GM19023 (cell line): Measurements from ENCODE around the gene TTI1.

Source experiments
- ATAC-seq: cut with Tn5 transposase; IDR thresholded peaks from one replicate; pipeline ENCODE4 v1.9.1; 2021; ENCODE audit warnings: mild to moderate bottlenecking, moderate library complexity; ENCODE audit not compliant: unreplicated experiment

Gene TTI1

DNA sequence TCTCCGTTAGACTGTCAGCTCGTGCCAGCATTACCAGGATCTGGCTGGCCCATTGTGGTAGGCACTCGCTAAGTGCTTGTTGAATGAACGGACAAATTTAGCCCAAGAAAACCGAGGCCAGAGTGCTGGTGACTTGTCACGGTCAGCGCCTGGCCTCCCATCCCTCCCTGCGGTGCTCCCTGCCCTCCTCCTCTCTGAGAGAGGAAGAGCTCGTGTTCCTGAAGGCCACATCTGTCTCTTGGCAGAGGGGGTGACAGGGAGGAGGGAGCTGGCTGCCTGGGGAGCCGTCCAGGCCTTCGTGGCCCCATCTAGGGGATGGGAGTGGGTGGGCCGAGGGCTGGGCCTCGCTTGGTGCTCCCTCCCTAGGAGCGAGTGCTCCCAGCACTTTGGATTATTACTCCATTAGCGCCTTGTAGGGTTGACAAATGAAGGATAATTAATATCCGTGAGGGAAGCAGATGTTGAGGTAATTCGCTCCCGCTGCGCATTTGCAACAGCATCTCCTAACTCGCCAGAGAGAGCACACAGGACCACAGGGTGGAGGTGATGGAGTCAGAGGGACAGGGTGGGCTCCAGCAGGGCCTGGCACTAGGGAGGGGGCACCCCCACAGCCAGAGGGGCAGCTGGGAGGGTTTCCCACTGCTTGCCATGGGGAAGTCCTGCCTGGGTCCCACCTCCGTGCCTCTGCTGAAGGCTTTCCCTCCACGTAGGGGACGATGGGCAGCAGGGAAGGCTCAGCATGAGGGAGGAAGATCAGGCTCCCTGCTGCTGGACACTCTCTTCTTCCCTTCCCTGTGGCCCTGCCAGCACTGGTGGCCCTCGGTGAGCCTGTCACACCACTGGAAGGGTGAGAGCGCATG, 93.3 kb downstream of the TTI1 start:
- no peak for ATAC-seq

DNA sequence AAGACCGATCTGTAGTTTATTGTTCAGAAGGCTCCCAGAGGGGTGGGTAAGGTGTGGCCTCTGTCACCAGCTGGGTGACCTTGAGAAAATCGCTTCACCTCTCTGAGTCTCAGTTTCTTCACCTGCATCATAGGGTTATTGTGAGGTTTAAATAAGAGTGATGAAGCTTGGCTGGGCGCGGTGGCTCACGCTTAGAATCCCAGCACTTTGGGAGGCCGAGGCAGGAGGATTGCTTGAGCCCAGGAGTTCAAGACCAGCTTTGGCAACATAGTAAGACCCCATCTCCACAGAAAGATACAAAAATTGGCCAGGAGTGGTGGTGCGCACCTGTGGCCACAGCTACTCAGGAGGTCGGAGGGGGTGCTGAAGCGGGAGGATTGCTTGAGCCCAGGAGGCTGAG, 94.3 kb downstream of the TTI1 start:
- ATAC-seq = no peak

DNA sequence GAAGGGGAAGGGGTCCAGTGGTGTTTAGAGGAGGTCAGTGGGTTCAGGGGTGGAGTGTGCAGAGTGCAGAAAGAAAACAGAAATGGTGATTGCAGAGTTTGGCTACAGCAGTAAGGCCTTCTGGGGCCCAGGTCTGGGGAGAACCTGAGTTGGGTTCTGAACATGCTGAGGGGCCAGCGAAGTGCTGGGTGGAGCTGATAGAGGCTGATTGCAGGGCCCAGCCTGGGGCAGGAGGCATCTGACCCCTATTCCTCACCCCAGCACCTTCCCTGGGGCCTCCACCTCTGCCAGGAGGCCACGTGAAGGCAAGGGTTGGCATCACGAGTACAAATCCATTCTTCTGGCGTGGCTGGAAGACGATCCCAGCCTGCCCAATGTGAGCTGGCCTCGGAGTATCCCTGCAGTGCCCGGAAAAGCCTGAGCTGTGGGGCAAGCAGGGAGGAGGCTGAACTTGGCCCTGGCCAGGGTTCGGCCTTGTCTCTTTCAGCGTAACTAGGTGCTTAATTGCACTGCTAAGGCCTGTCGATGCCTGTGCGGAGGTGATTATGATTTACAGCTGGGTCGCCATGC, 95.0 kb downstream of the TTI1 start:
- ATAC-seq = no peak

DNA sequence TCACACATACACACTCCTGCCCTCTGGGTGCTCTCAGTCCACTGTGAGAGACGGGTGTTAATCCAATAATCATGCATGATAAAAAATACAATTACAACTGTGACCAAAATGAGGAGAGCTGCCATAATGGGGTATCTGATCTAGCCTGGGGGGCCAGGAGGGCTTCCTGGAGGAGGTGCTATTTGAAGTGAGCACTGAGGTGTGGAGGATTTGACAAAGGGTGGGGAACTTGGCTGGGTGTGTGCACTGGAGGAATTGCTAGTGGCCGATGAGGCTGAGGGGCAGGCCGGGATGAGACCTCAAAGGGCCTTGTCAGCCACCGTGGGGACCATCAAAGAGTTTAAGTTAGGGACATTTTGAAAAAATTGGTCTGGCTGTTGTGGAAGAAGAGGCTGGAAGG, 95.6 kb downstream of the TTI1 start:
- ATAC-seq = no peak

DNA sequence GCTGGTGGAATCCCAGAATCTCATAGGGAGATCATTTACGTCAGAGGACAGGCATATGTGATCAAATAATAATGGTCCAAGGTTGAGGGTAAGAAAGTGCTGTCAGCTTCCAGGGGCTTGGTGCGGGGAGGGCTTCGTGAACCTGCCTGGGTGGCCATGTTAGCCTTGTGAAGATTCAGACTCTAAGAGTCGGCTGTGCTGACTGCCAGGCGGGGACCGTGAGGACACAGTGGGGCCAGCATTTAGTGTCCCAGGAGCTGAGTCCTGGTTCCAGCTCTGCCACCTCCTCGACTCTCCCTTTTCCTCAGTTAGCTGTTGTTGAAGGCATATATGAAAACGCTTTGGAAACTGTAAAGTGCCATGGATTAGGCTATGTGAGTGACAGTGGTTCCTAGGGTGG, 96.8 kb downstream of the TTI1 start:
- ATAC-seq = no peak

DNA sequence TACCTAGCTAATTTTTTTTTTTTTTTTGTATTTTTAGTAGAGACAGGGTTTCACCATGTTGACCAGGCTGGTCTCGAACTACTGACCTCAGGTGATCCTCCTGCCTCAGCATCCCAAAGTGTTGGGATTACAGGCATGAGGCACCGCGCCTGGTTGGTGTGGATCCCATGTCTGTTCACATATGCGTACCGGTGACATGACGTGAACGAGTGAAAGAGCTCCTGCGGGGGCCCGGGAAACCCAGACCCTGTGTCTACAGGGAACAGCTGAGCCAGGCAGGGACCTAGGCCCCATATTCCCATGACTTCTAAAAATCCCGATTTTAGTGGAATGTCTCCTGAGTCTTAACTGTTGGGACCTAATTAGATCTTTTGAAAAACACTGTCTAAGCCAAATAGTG, 97.2 kb downstream of the TTI1 start:
- no peak for ATAC-seq

DNA sequence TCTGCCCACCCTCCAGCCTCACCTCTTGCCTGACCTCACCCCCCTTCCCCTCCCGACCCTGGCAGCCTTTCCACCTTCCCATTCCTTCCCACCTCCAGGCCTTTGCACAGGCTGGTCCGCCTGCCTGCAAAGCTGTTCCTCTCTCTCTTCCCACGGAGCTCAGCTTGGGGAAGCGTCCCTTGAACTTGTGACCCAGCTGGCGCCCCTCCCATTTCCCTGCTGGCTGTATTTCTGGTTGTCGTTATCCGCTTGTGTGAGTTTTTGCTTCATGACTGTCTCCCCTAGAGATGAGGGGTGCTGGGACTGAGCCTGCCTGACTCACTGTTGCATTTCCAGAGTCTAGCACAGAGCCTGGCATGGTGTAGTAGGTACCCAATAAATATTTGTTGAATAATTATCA, 97.8 kb downstream of the TTI1 start:
- ATAC-seq = no peak

DNA sequence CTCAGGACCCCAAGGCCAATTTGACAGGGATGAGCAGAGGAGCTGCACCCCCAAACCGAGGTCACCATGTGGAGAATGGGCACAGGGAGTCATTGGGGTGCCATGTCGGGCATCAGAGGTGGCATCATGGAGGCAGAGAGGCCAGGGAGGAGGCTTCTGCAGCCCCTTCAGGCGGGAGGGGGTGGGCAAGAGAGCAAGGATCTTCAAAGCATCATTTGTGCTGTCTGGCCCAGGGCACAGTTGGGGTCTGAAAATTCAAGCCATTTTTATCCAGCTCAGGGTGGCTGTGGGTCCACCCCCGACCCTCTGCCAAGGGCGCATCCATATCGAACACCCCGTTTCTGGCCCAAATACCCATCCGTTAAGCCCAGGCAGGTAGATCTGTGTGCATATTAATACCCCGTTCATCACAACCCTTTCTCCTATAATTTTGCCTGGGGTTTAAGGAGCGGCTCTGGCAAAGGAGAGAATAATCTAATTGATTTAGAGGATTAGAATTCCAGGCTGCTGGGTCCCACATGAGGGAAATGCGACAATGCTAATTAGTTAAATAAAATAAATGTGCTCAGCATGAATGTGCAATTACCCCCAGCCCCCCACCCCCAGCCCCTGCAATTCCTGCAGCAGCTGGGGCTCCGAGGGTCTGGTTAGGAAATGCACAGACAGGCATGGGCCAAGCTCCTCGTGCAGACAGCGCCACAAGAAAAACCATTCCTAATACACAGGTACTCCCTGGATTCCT, 98.5 kb downstream of the TTI1 start:
- ATAC-seq = no peak

DNA sequence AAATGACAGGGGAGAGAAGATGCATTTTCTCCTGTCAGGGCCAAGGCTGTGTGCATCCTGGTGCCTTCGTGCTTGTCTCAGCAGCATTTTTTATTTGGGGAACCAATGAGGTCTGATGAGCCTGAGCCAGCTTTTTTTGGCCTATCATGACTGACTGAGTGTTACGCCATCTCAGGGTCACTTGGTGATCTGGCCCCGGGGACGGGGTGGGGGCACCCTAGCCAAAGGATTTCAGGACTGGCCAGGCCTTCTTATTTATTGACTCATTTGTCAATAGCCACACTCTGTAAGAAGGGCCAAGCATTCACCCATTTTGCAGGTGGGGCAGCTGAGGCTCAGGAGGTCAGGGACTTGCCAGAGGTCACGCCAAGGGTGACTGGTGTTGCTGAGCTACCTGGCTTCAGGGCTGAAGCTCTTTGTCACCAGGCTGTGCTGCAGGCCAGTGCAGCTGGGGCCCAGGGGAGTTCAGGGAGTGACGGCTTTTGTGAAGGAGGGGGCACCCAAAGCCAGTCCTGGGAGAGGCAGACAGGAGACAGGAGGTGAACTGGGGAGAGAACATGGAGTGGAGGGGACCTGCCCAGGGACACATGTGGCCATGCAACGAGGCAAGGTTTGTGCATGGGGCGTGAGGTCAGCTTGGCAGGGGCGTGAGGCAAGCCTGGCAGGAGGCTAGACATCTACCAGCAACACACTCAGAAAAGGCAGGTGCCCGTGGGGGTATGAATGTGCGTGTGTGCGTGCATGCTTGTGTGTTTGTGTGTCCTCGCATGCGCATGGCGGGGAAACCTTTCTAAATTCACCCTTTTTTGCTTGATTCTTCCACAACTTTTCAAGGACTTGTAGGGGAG, 99.2 kb downstream of the TTI1 start:
- no peak for ATAC-seq
